Smooth muscle cell (in vitro differentiated cells): Measurements from ENCODE around the gene HNRNPLL. TPM values are rescaled to one million over a fixed set of nuclear protein-coding genes. Genes with fewer than 3 reads are reported as not detected.
"Not testable (repeated sequence)": the region's sequence is repeated elsewhere in the genome, so short reads cannot be mapped to it uniquely, and the experiment has no call there.

Source experiments
- DNase-seq: peaks from one replicate; lab custom pipeline; 2025; ENCODE audit not compliant: unreplicated experiment; lab: John Stamatoyannopoulos, UW
- H2AFZ ChIP-seq: fragments of 200-600 bp; sonication (generic); 2 replicates; pipeline ENCODE4 v1.6.0; 2016; ENCODE audit warnings: antibody characterized with exemption, low read depth, mild to moderate bottlenecking
- H3F3A ChIP-seq: fragments of 200-600 bp; sonication (generic); 2 replicates; pipeline ENCODE4 v1.6.0; 2017; ENCODE audit warnings: antibody characterized with exemption, low read depth
- H3K27ac ChIP-seq: fragments of 200-600 bp; sonication (generic); 2 replicates; pipeline ENCODE4 v1.5.1; 2016; ENCODE audit warnings: low read depth, mild to moderate bottlenecking
- H3K27me3 ChIP-seq: fragments of 200-600 bp; sonication (generic); 2 replicates; pipeline ENCODE4 v1.6.1; 2016; ENCODE audit warnings: low read depth, mild to moderate bottlenecking
- H3K36me3 ChIP-seq: fragments of 200-600 bp; sonication (generic); 2 replicates; pipeline ENCODE4 v1.5.1; 2016; ENCODE audit warnings: low read depth
- H3K4me1 ChIP-seq: fragments of 200-600 bp; sonication (generic); 2 replicates; pipeline ENCODE4 v1.5.1; 2016; ENCODE audit warnings: low read depth
- H3K4me2 ChIP-seq: fragments of 200-600 bp; sonication (generic); 2 replicates; pipeline ENCODE4 v1.6.0; 2016; ENCODE audit warnings: mild to moderate bottlenecking
- H3K4me3 ChIP-seq: fragments of 200-600 bp; sonication (generic); 2 replicates; pipeline ENCODE4 v1.5.1; 2016; ENCODE audit warnings: mild to moderate bottlenecking
- H3K79me2 ChIP-seq: fragments of 200-600 bp; sonication (generic); 2 replicates; pipeline ENCODE4 v1.6.0; 2016; ENCODE audit warnings: low read depth, mild to moderate bottlenecking
- H3K9ac ChIP-seq: fragments of 200-600 bp; sonication (generic); 2 replicates; pipeline ENCODE4 v1.6.0; 2016; ENCODE audit warnings: low read depth
- H3K9me3 ChIP-seq: fragments of 200-600 bp; sonication (generic); replicated peaks from 2 replicates; pipeline ENCODE4 v1.5.1; 2016; ENCODE audit warnings: low read depth
- H4K20me1 ChIP-seq: fragments of 200-600 bp; sonication (generic); 2 replicates; pipeline ENCODE4 v1.6.0; 2016; ENCODE audit warnings: low read depth
- CTCF ChIP-seq: fragments of 200-600 bp; sonication (generic); IDR thresholded peaks from 2 replicates; pipeline ENCODE4 v1.5.1; 2017; ENCODE audit warnings: borderline replicate concordance, mild to moderate bottlenecking, antibody characterized with exemption; ENCODE audit not compliant: insufficient read depth, poor library complexity, severe bottlenecking
- WGBS: methylation state at CpG from one replicate; pipeline ENCODE4 v1.1.7; 2016; ENCODE audit warnings: low lambda C conversion rate; 5-methylcytosine and 5-hydroxymethylcytosine counted together
- polyA plus RNA-seq: library from polyadenylated mRNA; unstranded; fragments of >200 nt; fragmentation: Nextera tagmentation; extraction: Ambion mirVana; gene quantifications from 2 replicates; pipeline ENCODE4 v1.2.1, GENCODE V29; 2016
- total RNA-seq: library from RNA; depleted of rRNA; stranded (reverse); fragments of >200 nt; gene quantifications from 2 replicates; pipeline ENCODE4 v1.2.3, GENCODE V29; 2014

The HNRNPLL gene
- total and polyA plus RNA-seq, 2 experiments from 2014 or later: 37.4 to 42.8 TPM

- no peak overlapping the region for H3K27ac ChIP-seq
- WGBS: 92% methylated on average over 5 of the region's 5 CpGs
- H3K4me2 ChIP-seq: no peak overlapping the region
- DNase-seq: no peak
- peaks cover 33% of the 10 kb centered on the region for H3F3A ChIP-seq
- H3K4me3 ChIP-seq: no peak overlapping the region
- TF ChIP-seq CTCF: no peak
- no peaks in the 10 kb centered on the region for H3K36me3 ChIP-seq
- H3K79me2 ChIP-seq: no peaks in the 10 kb centered on the region
- peaks cover 6% of the 10 kb centered on the region for H3K4me1 ChIP-seq
- H3K9ac ChIP-seq: no peak overlapping the region
- no peak overlapping the region for H2AFZ ChIP-seq
- H3K27me3 ChIP-seq: no peaks in the 10 kb centered on the region
- no peaks in the 10 kb centered on the region for H3K9me3 ChIP-seq
- H4K20me1 ChIP-seq: no peaks in the 10 kb centered on the region
Measured at GRCh38 chr2:38540580-38541286, 62.0 kb downstream of the HNRNPLL start.

DNA sequence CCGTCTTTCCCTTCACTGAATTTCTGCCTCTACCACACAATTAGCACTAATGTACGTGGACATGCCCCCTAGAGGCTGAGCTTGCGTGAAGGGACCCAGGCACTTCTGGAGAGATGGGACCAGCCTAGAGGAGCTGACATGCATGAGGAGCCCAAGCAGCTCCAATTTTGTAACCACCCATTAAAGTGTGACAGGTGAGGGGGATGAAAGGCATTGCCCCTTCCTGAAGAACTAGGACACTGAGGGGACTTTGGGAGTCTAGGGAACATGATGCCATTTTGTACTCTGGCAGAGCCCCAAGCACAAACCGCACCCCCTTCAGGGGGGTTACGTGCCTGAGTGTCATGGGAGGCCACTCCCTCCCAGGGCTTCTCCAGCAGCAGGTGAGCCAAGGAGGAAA lies 63.6 kb downstream of the HNRNPLL start:
- no peaks in the 10 kb centered on the region for H3K27me3 ChIP-seq
- no peak overlapping the region for H3K4me3 ChIP-seq
- H3K36me3 ChIP-seq: no peaks in the 10 kb centered on the region
- no peaks in the 10 kb centered on the region for H3K79me2 ChIP-seq
- H3F3A ChIP-seq: peaks cover 26% of the 10 kb centered on the region
- 93% methylated on average over 5 of the region's 5 CpGs for WGBS
- no peak overlapping the region for H3K27ac ChIP-seq
- no peak for DNase-seq
- H3K4me1 ChIP-seq: peaks cover 12% of the 10 kb centered on the region
- no peak overlapping the region for H3K4me2 ChIP-seq
- H3K9ac ChIP-seq: no peak overlapping the region
- H3K9me3 ChIP-seq: no peaks in the 10 kb centered on the region
- no peak overlapping the region for H2AFZ ChIP-seq
- no peaks in the 10 kb centered on the region for H4K20me1 ChIP-seq
- no peak for TF ChIP-seq CTCF

- Histone ChIP-seq H3K9me3 (no peaks in the 10 kb centered on the region), H3F3A (peaks cover 19% of the 10 kb centered on the region), H3K9ac (no peak overlapping the region), H3K27me3 (no peaks in the 10 kb centered on the region), H3K36me3 (no peaks in the 10 kb centered on the region), H3K27ac (no peak overlapping the region), H3K4me3 (no peak overlapping the region), H4K20me1 (no peaks in the 10 kb centered on the region), H3K4me2 (no peak overlapping the region), H2AFZ (no peak overlapping the region), H3K79me2 (no peaks in the 10 kb centered on the region), H3K4me1 (peaks cover 12% of the 10 kb centered on the region)
- DNase-seq: no peak
- no peak for TF ChIP-seq CTCF
- 62% methylated on average over 3 of the region's 3 CpGs for WGBS
Measured at GRCh38 chr2:38537937-38538525, 64.7 kb downstream of the HNRNPLL start.

DNA sequence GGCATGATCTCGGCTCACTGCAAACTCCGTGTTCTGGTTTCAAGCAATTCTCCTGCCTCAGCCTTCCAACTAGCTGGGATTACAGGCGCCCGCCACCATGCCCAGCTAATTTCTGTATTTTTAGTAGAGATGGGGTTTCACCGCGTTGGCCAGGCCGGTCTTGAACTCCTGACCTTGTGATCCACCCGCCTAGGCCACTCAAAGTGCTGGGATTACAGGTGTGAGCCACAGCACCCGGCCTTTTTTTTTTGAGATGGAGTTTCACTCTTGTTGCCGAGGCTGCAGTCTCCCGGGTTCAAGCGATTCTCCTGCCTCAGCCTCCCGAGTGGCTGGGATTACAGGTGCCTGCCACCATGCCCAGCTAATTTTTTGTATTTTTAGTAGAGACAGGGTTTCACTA lies 65.4 kb downstream of the HNRNPLL start:
- not testable (repeated sequence) for H3K4me2 ChIP-seq, H3K79me2 ChIP-seq, H2AFZ ChIP-seq, H3K27ac ChIP-seq, H3K9ac ChIP-seq, H3K4me3 ChIP-seq, H3K36me3 ChIP-seq, DNase-seq, H4K20me1 ChIP-seq, H3K27me3 ChIP-seq, H3K4me1 ChIP-seq, H3K9me3 ChIP-seq
- peaks cover 16% of the 10 kb centered on the region for H3F3A ChIP-seq
- 97% methylated on average over 13 of the region's 13 CpGs for WGBS
